B cell (primary cell): Measurements from ENCODE around the gene KTN1. TPM values are rescaled to one million over a fixed set of nuclear protein-coding genes. Genes with fewer than 3 reads are reported as not detected.

Experiments used
- ATAC-seq: fragments of 200-7000 bp; cut with Tn5 transposase; one replicate; pipeline ENCODE4 v1.10.0; 2021; ENCODE audit warnings: low read depth, mild to moderate bottlenecking, moderate number of reproducible peaks, moderate library complexity
- CTCF ChIA-PET: fragments of 350-600 bp; sonication (Branson Sonifier 250); formaldehyde crosslinking; loops from one replicate; lab custom pipeline; 2021; ENCODE audit warnings: antibody characterized with exemption, inconsistent platforms; lab: Charles Lee
- POLR2A ChIA-PET: fragments of 350-600 bp; sonication (Branson Sonifier 250); formaldehyde crosslinking; loops from one replicate; lab custom pipeline; 2021; ENCODE audit warnings: antibody characterized with exemption; lab: Charles Lee
- DNase-seq: peaks from one replicate; pipeline ENCODE4 v3.0.0; 2013
- H2AFZ ChIP-seq: 2 replicates; pipeline ENCODE4 v1.6.1; 2012; ENCODE audit warnings: mild to moderate bottlenecking, low read depth, low read length; ENCODE audit not compliant: insufficient read depth, poor library complexity, severe bottlenecking
- H3K27ac ChIP-seq, 2 donors: 1 replicate in 1 of 2; 2 replicates in 1 of 2; pipeline ENCODE4 v1.5.1; 2012 to 2013; ENCODE audit warnings: low read length in 2 of 2, mild to moderate bottlenecking in 2 of 2, moderate library complexity in 1 of 2
- H3K27me3 ChIP-seq, 4 experiments: fragments of 200-600 bp in 1 of 4; sonication (generic) in 1 of 4; replicated peaks in 1 of 4; 1 replicate in 2 of 4; 2 replicates in 2 of 4; pipeline versions ENCODE4 v1.6.1 to v1.7.0; 2013 to 2016; ENCODE audit warnings: low read length in 3 of 4, mild to moderate bottlenecking in 2 of 4, mixed read lengths in 1 of 4, moderate library complexity in 1 of 4; ENCODE audit not compliant: insufficient read depth in 4 of 4, control insufficient read depth in 3 of 4; ENCODE audit errors: control extremely low read depth in 1 of 4
- H3K36me3 ChIP-seq, 2 experiments: replicated peaks in 1 of 2; 1 replicate in 1 of 2; 2 replicates in 1 of 2; pipeline versions ENCODE4 v1.6.1 to v1.7.1; 2013; ENCODE audit warnings: low read length in 1 of 2; ENCODE audit not compliant: insufficient read depth in 2 of 2, control insufficient read depth in 1 of 2; ENCODE audit errors: control extremely low read depth in 1 of 2, extremely low read depth in 1 of 2
- H3K4me1 ChIP-seq, 2 donors: fragments of 200-600 bp in 1 of 2; sonication (generic) in 1 of 2; 1 replicate in 1 of 2; 2 replicates in 1 of 2; pipeline versions ENCODE4 v1.5.1 to v1.6.1; 2013 to 2017; ENCODE audit warnings: low read length in 2 of 2; ENCODE audit not compliant: control insufficient read depth in 2 of 2, insufficient read depth in 2 of 2
- H3K4me2 ChIP-seq: replicated peaks from 2 replicates; pipeline ENCODE3; 2012; ENCODE audit warnings: mild to moderate bottlenecking, low read depth, low read length; ENCODE audit not compliant: poor library complexity, severe bottlenecking
- H3K4me3 ChIP-seq, 5 experiments: fragments of 200-600 bp in 1 of 5; sonication (generic) in 1 of 5; 1 replicate in 3 of 5; 2 replicates in 2 of 5; pipeline versions ENCODE4 v1.5.1 to v1.7.0; 2011 to 2016; ENCODE audit warnings: low read length in 4 of 5, mild to moderate bottlenecking in 4 of 5, low read depth in 2 of 5, control low read depth in 1 of 5, moderate library complexity in 1 of 5; ENCODE audit not compliant: insufficient read depth in 1 of 5; ENCODE audit errors: control extremely low read depth in 1 of 5, extremely low read depth in 1 of 5
- H3K79me2 ChIP-seq: fragments of 200-600 bp; sonication (generic); one replicate; pipeline ENCODE4 v1.6.0; 2016; ENCODE audit warnings: low read length; ENCODE audit not compliant: control insufficient read depth, insufficient read depth
- H3K9ac ChIP-seq: fragments of 200-600 bp; sonication (generic); 2 replicates; pipeline ENCODE4 v1.6.1; 2017; ENCODE audit warnings: mild to moderate bottlenecking, low read length, moderate library complexity
- H3K9me3 ChIP-seq, 3 donors: one replicate each; pipeline versions ENCODE4 v1.6.1 to v1.7.1; 2013; ENCODE audit warnings: low read length in 2 of 3; ENCODE audit not compliant: control insufficient read depth in 2 of 3, insufficient read depth in 1 of 3; ENCODE audit errors: control extremely low read depth in 1 of 3
- H4K20me1 ChIP-seq: 2 replicates; pipeline ENCODE4 v1.6.0; 2012; ENCODE audit warnings: mild to moderate bottlenecking, low read length; ENCODE audit not compliant: insufficient read depth, control insufficient read depth, poor library complexity, severe bottlenecking
- H3K27ac Mint-ChIP-seq: one replicate; pipeline ENCODE4 v1.8.0; 2021; ENCODE audit warnings: mixed read lengths
- H3K27me3 Mint-ChIP-seq: one replicate; pipeline ENCODE4 v1.8.0; 2021; ENCODE audit warnings: mixed read lengths
- H3K4me1 Mint-ChIP-seq: one replicate; pipeline ENCODE4 v1.8.0; 2021; ENCODE audit warnings: mixed read lengths
- H3K4me3 Mint-ChIP-seq: one replicate; pipeline ENCODE4 v1.8.0; 2021; ENCODE audit warnings: mixed read lengths
- H3K9me3 Mint-ChIP-seq: one replicate; pipeline ENCODE4 v1.8.0; 2022; ENCODE audit warnings: mixed read lengths; ENCODE audit not compliant: insufficient read depth
- CTCF ChIP-seq: fragments of 200-600 bp; IDR thresholded peaks from one replicate; pipeline ENCODE4 v1.8.0; 2022; ENCODE audit warnings: antibody characterized with exemption, mild to moderate bottlenecking
- EZH2 ChIP-seq: IDR thresholded peaks from 2 replicates; pipeline ENCODE4 v1.6.1; 2012; ENCODE audit warnings: borderline replicate concordance, low read depth, mild to moderate bottlenecking, moderate library complexity, low read length; ENCODE audit not compliant: insufficient read depth, poor library complexity, severe bottlenecking
- WGBS: methylation state at CpG from one replicate; pipeline ENCODE4 v1.1.5; 2013; ENCODE audit warnings: missing lambda C conversion rate; ENCODE audit not compliant: insufficient coverage; 5-methylcytosine and 5-hydroxymethylcytosine counted together
- intact Hi-C: fragments of 100-400 bp; cut with micrococcal nuclease; formaldehyde crosslinking; loops from one replicate; pipeline ENCODE4 v1.10.0; 2022
- polyA plus RNA-seq: library from polyadenylated mRNA; depleted of rRNA; stranded (reverse); fragments of >200 nt; gene quantifications from 2 replicates; pipeline ENCODE4 v1.2.3, GENCODE V29; 2012
- total RNA-seq, 2 donors: library from RNA; stranded (reverse); fragments of 120-200 nt in 1 of 2; gene quantifications; 1 replicate in 1 of 2; 2 replicates in 1 of 2; pipeline versions ENCODE4 v1.2.3 to v1.2.4, GENCODE V29; 2013 to 2022

Gene KTN1
- total and polyA plus RNA-seq, 2 donors (not counting 1 experiment from before 2014, with no cell fraction given) = 25.8 to 123 TPM

GRCh38 chr14:55638665-55639064 is 58.7 kb downstream of the KTN1 start:
- no peak for ATAC-seq
- ChIA-PET POLR2A (no interaction called here), CTCF (no interaction called here)
- H3K9ac ChIP-seq = no peak overlapping the region
- H3K9me3 ChIP-seq = no peaks in the 10 kb centered on the region
- H3K27me3 ChIP-seq = no peaks in the 10 kb centered on the region
- no peak for TF ChIP-seq CTCF
- TF ChIP-seq EZH2 = no peak
- H3K27ac ChIP-seq = no peak overlapping the region
- Mint-ChIP-seq H3K4me3 (no peak overlapping the region), H3K27me3 (no peaks in the 10 kb centered on the region), H3K4me1 (no peaks in the 10 kb centered on the region), H3K27ac (no peak overlapping the region), H3K9me3 (no peaks in the 10 kb centered on the region)
- no peaks in the 10 kb centered on the region for H3K4me1 ChIP-seq
- H3K4me2 ChIP-seq = no peak overlapping the region
- intact Hi-C loops = loop anchor here (5.0 kb wide), 1 partner anchor 34 kb away; no protein-coding TSS in a partner anchor
- H3K36me3 ChIP-seq = peaks cover 33 to 68% of the 10 kb centered on the region in 2 experiments
- no peak overlapping the region for H3K4me3 ChIP-seq
- no peak for DNase-seq
- no peaks in the 10 kb centered on the region for H3K79me2 ChIP-seq
- H4K20me1 ChIP-seq = peaks cover 6% of the 10 kb centered on the region
- no peak overlapping the region for H2AFZ ChIP-seq
- WGBS = no CpG with 5 or more reads among the region's 1 CpG

- POLR2A ChIA-PET = no interaction called here
- Histone ChIP-seq H3K79me2 (no peaks in the 10 kb centered on the region), H3K9ac (no peak overlapping the region), H3K27ac (no peak overlapping the region), H4K20me1 (peaks cover under 1% of the 10 kb centered on the region), H3K9me3 (no peaks in the 10 kb centered on the region), H3K4me1 (no peaks in the 10 kb centered on the region), H3K4me2 (no peak overlapping the region), H2AFZ (no peak overlapping the region), H3K4me3 (no peak overlapping the region), H3K27me3 (no peaks in the 10 kb centered on the region), H3K36me3 (peaks cover 29 to 55% of the 10 kb centered on the region in 2 experiments)
- intact Hi-C loops = no loop called here
- TF ChIP-seq CTCF = no peak
- no peak for TF ChIP-seq EZH2
- no peaks in the 10 kb centered on the region for H3K27me3 Mint-ChIP-seq
- ATAC-seq (no peak), DNase-seq (no peak)
- no peaks in the 10 kb centered on the region for H3K9me3 Mint-ChIP-seq
- no peak overlapping the region for H3K27ac Mint-ChIP-seq
- H3K4me3 Mint-ChIP-seq = no peak overlapping the region
- no peaks in the 10 kb centered on the region for H3K4me1 Mint-ChIP-seq
- CTCF ChIA-PET = interaction anchor here (0.5 kb wide), 1 partner anchor 573 kb away, joined by 4 read pairs; no protein-coding TSS in a partner anchor
These were observed 61.3 kb downstream of the KTN1 start for GRCh38 chr14:55641290-55641689.
